HEK293 (cell line): ENCODE measurements around the gene LTBP1.

Source experiments
- CTCF ChIA-PET: fragments of 350-600 bp; formaldehyde crosslinking; extraction: SDS; loops from one replicate; lab custom pipeline; 2021; ENCODE audit warnings: antibody characterized with exemption; lab: Yijun Ruan, JAX
- POLR2A ChIA-PET: fragments of 300-600 bp; formaldehyde crosslinking; extraction: SDS; loops from one replicate; lab custom pipeline; 2020; ENCODE audit warnings: antibody characterized with exemption, inconsistent platforms; lab: Yijun Ruan, JAX
- H3K27ac ChIP-seq: fragments of 200-500 bp; sonication (Bioruptor generic); 2 replicates; pipeline ENCODE4 v1.5.1; 2014; ENCODE audit warnings: low read depth, low read length, control low read depth, inconsistent platforms; ENCODE audit errors: extremely low read depth
- H3K36me3 ChIP-seq, 2 experiments: fragments of 200-500 bp in 1 of 2; sonication (Bioruptor generic) in 1 of 2; 1 replicate in 1 of 2; 2 replicates in 1 of 2; pipeline ENCODE4 v1.5.1; 2014 to 2017; ENCODE audit warnings: inconsistent platforms in 2 of 2, low read length in 2 of 2; ENCODE audit not compliant: control insufficient read depth in 2 of 2, insufficient read depth in 1 of 2
- H3K4me1 ChIP-seq: fragments of 200-500 bp; sonication (Bioruptor generic); 2 replicates; pipeline ENCODE4 v1.5.1; 2014; ENCODE audit warnings: mild to moderate bottlenecking, low read length, inconsistent platforms; ENCODE audit not compliant: control insufficient read depth, insufficient read depth
- H3K4me3 ChIP-seq: 2 replicates; pipeline ENCODE4 v1.5.1; 2011; ENCODE audit warnings: low read depth, mild to moderate bottlenecking, control low read depth, low read length, moderate library complexity
- H3K9me3 ChIP-seq: fragments of 200-500 bp; sonication (Bioruptor generic); 2 replicates; pipeline ENCODE4 v1.5.1; 2014; ENCODE audit warnings: low read depth, low read length, inconsistent platforms; ENCODE audit not compliant: control insufficient read depth, insufficient read depth
- FEZF1 ChIP-seq: fragments of 450-650 bp; formaldehyde crosslinking; IDR thresholded peaks from 2 replicates; pipeline ENCODE4 v1.5.1; 2016; ENCODE audit warnings: missing biosample characterization, missing genetic modification characterization
- HOXA7 ChIP-seq: sonication (generic); formaldehyde crosslinking; IDR thresholded peaks from 2 replicates; pipeline ENCODE4 v1.8.1; 2022; ENCODE audit warnings: missing genetic modification reagents, borderline replicate concordance
- KLF9 ChIP-seq: fragments of 450-650 bp; formaldehyde crosslinking; IDR thresholded peaks from 2 replicates; pipeline ENCODE4 v1.5.1; 2016; ENCODE audit warnings: missing biosample characterization, missing genetic modification characterization, low read depth
- SETDB1 ChIP-seq: IDR thresholded peaks from one replicate; pipeline ENCODE4 v1.6.1; 2017; ENCODE audit warnings: mild to moderate bottlenecking, low read length, moderate library complexity, mixed read lengths; ENCODE audit not compliant: insufficient read length
- ZBTB20 ChIP-seq: fragments of 450-650 bp; formaldehyde crosslinking; IDR thresholded peaks from 2 replicates; pipeline ENCODE4 v1.5.1; 2016; ENCODE audit warnings: missing biosample characterization, missing genetic modification characterization
- ZNF10 ChIP-seq: fragments of 450-650 bp; formaldehyde crosslinking; IDR thresholded peaks from 2 replicates; pipeline ENCODE4 v1.5.1; 2017; ENCODE audit warnings: missing biosample characterization, missing genetic modification characterization
- ZNF138 ChIP-seq: fragments of 450-650 bp; formaldehyde crosslinking; IDR thresholded peaks from 2 replicates; pipeline ENCODE4 v1.5.1; 2016; ENCODE audit warnings: missing biosample characterization, missing genetic modification characterization, borderline replicate concordance
- ZNF239 ChIP-seq: fragments of 450-650 bp; formaldehyde crosslinking; IDR thresholded peaks from 2 replicates; pipeline ENCODE4 v1.5.1; 2016; ENCODE audit warnings: missing biosample characterization, missing genetic modification characterization
- ZNF248 ChIP-seq: fragments of 450-650 bp; formaldehyde crosslinking; IDR thresholded peaks from 2 replicates; pipeline ENCODE4 v1.5.1; 2017; ENCODE audit warnings: missing biosample characterization, missing genetic modification characterization
- ZNF324 ChIP-seq: fragments of 450-650 bp; formaldehyde crosslinking; IDR thresholded peaks from 2 replicates; pipeline ENCODE4 v1.5.1; 2016; ENCODE audit warnings: missing biosample characterization, missing genetic modification characterization
- ZNF473 ChIP-seq: fragments of 450-650 bp; formaldehyde crosslinking; IDR thresholded peaks from 2 replicates; pipeline ENCODE4 v1.5.1; 2017; ENCODE audit warnings: missing biosample characterization, missing genetic modification characterization
- ZNF530 ChIP-seq: fragments of 450-650 bp; formaldehyde crosslinking; IDR thresholded peaks from 2 replicates; pipeline ENCODE4 v1.5.1; 2016; ENCODE audit warnings: low read depth, missing biosample characterization, missing genetic modification characterization
- ZNF561 ChIP-seq: fragments of 450-650 bp; IDR thresholded peaks from 2 replicates; pipeline ENCODE4 v1.5.1; 2018; ENCODE audit warnings: missing biosample characterization, missing genetic modification characterization, borderline replicate concordance
- ZNF571 ChIP-seq: fragments of 450-650 bp; formaldehyde crosslinking; IDR thresholded peaks from 2 replicates; pipeline ENCODE4 v1.5.0; 2017; ENCODE audit warnings: missing biosample characterization, missing genetic modification characterization
- ZNF600 ChIP-seq: fragments of 450-650 bp; formaldehyde crosslinking; IDR thresholded peaks from 2 replicates; pipeline ENCODE4 v1.5.1; 2016; ENCODE audit warnings: missing biosample characterization, missing genetic modification characterization
- ZNF670 ChIP-seq: fragments of 450-650 bp; formaldehyde crosslinking; IDR thresholded peaks from 2 replicates; pipeline ENCODE4 v1.5.1; 2016; ENCODE audit warnings: missing biosample characterization, missing genetic modification characterization, low read depth
- ZNF837 ChIP-seq: fragments of 450-650 bp; formaldehyde crosslinking; IDR thresholded peaks from 2 replicates; pipeline ENCODE4 v1.5.1; 2016; ENCODE audit warnings: missing biosample characterization, missing genetic modification characterization
- TF ChIP-seq, protein P1 (sequence below): fragments of 450-650 bp; formaldehyde crosslinking; IDR thresholded peaks from 2 replicates; pipeline ENCODE4 v1.5.1; 2016; ENCODE audit warnings: missing biosample characterization, missing genetic modification characterization
- TF ChIP-seq, protein P2 (sequence below): fragments of 450-650 bp; formaldehyde crosslinking; IDR thresholded peaks from 2 replicates; pipeline ENCODE4 v1.5.1; 2016; ENCODE audit warnings: missing biosample characterization, missing genetic modification characterization, borderline replicate concordance
- TF ChIP-seq, protein P3 (sequence below): fragments of 450-650 bp; formaldehyde crosslinking; IDR thresholded peaks from 2 replicates; pipeline ENCODE4 v1.5.1; 2016; ENCODE audit warnings: missing biosample characterization, missing genetic modification characterization
- TF ChIP-seq, protein P4 (sequence below): sonication (generic); formaldehyde crosslinking; IDR thresholded peaks from 2 replicates; pipeline ENCODE4 v1.8.1; 2022; ENCODE audit warnings: mild to moderate bottlenecking, moderate library complexity, missing genetic modification reagents
- TF ChIP-seq, protein P5 (sequence below): fragments of 450-650 bp; formaldehyde crosslinking; IDR thresholded peaks from 2 replicates; pipeline ENCODE4; 2016; ENCODE audit warnings: missing biosample characterization, missing genetic modification characterization

The LTBP1 gene

DNA sequence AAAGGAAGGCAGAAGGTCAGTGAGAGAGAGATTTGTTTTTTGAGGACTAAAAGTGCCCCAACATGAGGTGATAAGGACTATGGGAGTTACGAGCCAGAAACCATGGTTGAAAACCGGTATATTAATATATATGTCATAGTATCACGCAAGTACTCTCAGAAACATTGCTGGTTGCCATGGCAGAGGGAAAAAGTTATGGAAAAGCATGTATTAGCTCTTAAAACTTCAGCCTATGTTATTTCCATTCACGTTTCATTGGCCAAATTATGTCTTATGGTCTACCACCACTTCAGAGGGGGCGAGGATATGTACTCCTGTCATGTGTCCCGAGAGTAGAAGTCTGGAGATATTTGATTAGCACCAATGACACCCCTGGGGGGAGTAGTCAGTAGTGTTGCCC lies 125.9 kb downstream of the LTBP1 start (continued):
- TF ChIP-seq, protein P1, sequence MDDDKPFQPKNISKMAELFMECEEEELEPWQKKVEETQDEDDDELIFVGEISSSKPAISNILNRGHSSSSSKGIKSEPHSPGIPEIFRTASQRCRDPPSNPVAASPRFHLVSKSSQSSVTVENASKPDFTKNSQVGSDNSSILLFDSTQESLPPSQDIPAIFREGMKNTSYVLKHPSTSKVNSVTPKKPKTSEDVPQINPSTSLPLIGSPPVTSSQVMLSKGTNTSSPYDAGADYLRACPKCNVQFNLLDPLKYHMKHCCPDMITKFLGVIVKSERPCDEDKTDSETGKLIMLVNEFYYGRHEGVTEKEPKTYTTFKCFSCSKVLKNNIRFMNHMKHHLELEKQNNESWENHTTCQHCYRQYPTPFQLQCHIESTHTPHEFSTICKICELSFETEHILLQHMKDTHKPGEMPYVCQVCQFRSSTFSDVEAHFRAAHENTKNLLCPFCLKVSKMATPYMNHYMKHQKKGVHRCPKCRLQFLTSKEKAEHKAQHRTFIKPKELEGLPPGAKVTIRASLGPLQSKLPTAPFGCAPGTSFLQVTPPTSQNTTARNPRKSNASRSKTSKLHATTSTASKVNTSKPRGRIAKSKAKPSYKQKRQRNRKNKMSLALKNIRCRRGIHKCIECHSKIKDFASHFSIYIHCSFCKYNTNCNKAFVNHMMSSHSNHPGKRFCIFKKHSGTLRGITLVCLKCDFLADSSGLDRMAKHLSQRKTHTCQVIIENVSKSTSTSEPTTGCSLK = no peak
- no peak for TF ChIP-seq ZNF324 (tag by site-specific recombination)
- TF ChIP-seq, all 188 proteins: peak for 0

DNA sequence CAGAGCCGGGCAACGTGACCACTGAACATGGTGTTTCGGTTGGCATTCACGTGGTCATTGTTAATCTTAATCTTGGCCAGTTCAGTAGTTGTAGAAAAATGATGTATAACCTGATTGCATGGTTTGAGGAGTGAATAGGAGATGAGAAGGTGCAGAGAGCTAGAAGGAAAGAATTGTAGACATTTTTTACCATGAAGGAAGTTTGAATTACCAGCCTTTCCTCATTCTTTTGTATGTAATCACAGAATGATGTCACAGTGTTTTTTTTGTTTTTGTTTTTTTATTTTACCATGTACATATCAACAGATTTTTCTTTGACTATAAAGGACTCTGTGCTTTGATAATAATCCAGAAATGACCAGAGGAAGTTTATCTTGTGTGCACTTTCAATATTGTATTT lies 126.3 kb downstream of the LTBP1 start:
- H3K4me3 ChIP-seq = no peak overlapping the region
- ChIA-PET POLR2A (no interaction called here), CTCF (interaction anchor here (0.7 kb wide), 1 partner anchor 172 kb away, joined by 6 read pairs; no protein-coding TSS in a partner anchor)
- H3K36me3 ChIP-seq = no peaks in the 10 kb centered on the region
- no peaks in the 10 kb centered on the region for H3K9me3 ChIP-seq
- no peak overlapping the region for H3K27ac ChIP-seq
- H3K4me1 ChIP-seq = peaks cover 4% of the 10 kb centered on the region; the same call in 1 of the 2 replicates
- TF ChIP-seq ZNF10 (tag by site-specific recombination) (no peak), ZNF138 (tag by site-specific recombination) (no peak), ZNF670 (tag by site-specific recombination) (no peak), ZNF248 (tag by site-specific recombination) (no peak), ZNF530 (tag by site-specific recombination) (no peak), HOXA7 (no peak), ZNF600 (tag by site-specific recombination) (no peak), ZNF837 (tag by site-specific recombination) (no peak)
- TF ChIP-seq, protein P2, sequence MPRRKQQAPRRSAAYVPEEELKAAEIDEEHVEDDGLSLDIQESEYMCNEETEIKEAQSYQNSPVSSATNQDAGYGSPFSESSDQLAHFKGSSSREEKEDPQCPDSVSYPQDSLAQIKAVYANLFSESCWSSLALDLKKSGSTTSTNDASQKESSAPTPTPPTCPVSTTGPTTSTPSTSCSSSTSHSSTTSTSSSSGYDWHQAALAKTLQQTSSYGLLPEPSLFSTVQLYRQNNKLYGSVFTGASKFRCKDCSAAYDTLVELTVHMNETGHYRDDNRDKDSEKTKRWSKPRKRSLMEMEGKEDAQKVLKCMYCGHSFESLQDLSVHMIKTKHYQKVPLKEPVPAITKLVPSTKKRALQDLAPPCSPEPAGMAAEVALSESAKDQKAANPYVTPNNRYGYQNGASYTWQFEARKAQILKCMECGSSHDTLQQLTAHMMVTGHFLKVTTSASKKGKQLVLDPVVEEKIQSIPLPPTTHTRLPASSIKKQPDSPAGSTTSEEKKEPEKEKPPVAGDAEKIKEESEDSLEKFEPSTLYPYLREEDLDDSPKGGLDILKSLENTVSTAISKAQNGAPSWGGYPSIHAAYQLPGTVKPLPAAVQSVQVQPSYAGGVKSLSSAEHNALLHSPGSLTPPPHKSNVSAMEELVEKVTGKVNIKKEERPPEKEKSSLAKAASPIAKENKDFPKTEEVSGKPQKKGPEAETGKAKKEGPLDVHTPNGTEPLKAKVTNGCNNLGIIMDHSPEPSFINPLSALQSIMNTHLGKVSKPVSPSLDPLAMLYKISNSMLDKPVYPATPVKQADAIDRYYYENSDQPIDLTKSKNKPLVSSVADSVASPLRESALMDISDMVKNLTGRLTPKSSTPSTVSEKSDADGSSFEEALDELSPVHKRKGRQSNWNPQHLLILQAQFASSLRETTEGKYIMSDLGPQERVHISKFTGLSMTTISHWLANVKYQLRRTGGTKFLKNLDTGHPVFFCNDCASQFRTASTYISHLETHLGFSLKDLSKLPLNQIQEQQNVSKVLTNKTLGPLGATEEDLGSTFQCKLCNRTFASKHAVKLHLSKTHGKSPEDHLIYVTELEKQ (tag by site-specific recombination) = no peak

DNA sequence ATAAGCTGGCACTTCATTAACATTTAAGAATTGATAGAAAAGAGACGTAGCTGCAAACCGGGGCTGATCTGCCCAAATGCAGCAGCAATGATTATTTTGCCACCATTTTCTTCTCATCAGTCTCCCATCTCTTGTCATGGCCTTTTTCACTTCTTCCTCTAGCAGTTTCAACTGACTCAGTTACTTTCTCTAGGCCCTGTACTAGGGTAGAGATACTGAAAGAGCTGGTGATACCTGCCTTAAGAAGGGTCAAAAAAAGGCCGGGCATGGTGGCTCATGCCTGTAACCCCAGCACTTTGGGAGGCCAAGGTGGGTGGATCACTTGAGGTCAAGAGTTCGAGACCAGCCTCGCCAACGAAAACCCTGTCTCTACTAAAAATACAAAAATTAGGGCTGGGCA lies 127.4 kb downstream of the LTBP1 start:
- Histone ChIP-seq H3K4me3 (no peak overlapping the region), H3K9me3 (no peaks in the 10 kb centered on the region)
- TF ChIP-seq, protein P3, sequence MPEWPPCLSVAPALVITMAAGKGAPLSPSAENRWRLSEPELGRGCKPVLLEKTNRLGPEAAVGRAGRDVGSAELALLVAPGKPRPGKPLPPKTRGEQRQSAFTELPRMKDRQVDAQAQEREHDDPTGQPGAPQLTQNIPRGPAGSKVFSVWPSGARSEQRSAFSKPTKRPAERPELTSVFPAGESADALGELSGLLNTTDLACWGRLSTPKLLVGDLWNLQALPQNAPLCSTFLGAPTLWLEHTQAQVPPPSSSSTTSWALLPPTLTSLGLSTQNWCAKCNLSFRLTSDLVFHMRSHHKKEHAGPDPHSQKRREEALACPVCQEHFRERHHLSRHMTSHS = no peak
- no peak for TF ChIP-seq ZNF561 (tag by site-specific recombination)
- no peak for TF ChIP-seq ZNF571
- TF ChIP-seq KLF9 (tag by site-specific recombination) = no peak
- TF ChIP-seq, protein P4, sequence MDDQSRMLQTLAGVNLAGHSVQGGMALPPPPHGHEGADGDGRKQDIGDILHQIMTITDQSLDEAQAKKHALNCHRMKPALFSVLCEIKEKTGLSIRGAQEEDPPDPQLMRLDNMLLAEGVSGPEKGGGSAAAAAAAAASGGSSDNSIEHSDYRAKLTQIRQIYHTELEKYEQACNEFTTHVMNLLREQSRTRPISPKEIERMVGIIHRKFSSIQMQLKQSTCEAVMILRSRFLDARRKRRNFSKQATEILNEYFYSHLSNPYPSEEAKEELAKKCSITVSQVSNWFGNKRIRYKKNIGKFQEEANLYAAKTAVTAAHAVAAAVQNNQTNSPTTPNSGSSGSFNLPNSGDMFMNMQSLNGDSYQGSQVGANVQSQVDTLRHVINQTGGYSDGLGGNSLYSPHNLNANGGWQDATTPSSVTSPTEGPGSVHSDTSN (CRISPR knock-in tag) = no peak
- no peak for TF ChIP-seq ZBTB20
- TF ChIP-seq SETDB1 = no peak
- TF ChIP-seq, protein P5, sequence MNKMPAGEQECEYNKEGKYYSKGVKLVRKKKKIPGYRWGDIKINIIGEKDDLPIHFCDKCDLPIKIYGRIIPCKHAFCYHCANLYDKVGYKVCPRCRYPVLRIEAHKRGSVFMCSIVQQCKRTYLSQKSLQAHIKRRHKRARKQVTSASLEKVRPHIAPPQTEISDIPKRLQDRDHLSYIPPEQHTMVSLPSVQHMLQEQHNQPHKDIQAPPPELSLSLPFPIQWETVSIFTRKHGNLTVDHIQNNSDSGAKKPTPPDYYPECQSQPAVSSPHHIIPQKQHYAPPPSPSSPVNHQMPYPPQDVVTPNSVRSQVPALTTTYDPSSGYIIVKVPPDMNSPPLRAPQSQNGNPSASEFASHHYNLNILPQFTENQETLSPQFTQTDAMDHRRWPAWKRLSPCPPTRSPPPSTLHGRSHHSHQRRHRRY (tag by site-specific recombination) = no peak
- no peak for TF ChIP-seq ZNF239 (tag by site-specific recombination)
- no peak for TF ChIP-seq ZNF473
- TF ChIP-seq FEZF1 (tag by site-specific recombination) = no peak
- TF ChIP-seq, all 188 proteins: peak for 0
- POLR2A ChIA-PET = no interaction called here
- CTCF ChIA-PET = no interaction called here
- H3K27ac ChIP-seq = no peak overlapping the region
- H3K4me1 ChIP-seq = peaks cover 4% of the 10 kb centered on the region; the same call in 1 of the 2 replicates
- H3K36me3 ChIP-seq = no peaks in the 10 kb centered on the region
